ENCODE results near the gene LAMC2. TPM values are rescaled to one million over a fixed set of nuclear protein-coding genes. Genes with fewer than 3 reads are reported as not detected.

LAMC2 gene
- total and polyA plus RNA-seq, 2 of the 8 experiments (the other 6 are each of a cell fraction or from before 2014, with no cell fraction given) = 4.6 to 12.9 TPM

DNA sequence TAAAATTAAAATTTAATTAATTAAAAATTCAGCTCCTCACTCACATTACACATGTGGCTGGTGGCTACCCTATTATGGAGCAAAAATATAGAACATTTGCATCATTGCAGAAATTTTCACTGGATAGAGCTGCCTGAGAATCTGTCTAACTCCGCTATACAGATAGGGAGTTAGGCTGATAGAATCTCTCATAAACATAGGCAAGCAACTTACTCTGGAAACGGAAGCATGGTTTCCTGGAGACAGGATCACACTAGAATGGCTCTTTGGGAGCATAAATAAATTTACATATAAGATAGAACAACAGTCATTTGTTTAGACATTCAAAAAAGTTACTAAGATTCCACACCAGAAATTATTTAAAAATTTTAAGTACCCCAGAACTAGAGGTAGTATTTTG lies 12.2 kb upstream of the LAMC2 start:
- ChIA-PET CTCF (ENCODE audit: partially characterized antibody) (interaction anchor here (0.7 kb wide), 1 partner anchor 11 kb away, joined by 3 read pairs; no protein-coding TSS in a partner anchor), POLR2A (ENCODE audit: partially characterized antibody) (no interaction called here)
- no peak overlapping the region for H4K8ac ChIP-seq (ENCODE audit: extremely low read depth, insufficient read depth, low read length)
- H3K27ac ChIP-seq (ENCODE audit: low read depth, low read length) = no peak overlapping the region
- no peak overlapping the region for H4K91ac ChIP-seq (replicated peaks; ENCODE audit: insufficient read length, low read length)
- H3K4me3 ChIP-seq (ENCODE audit: extremely low read depth in 1 of 4, insufficient read depth in 2 of 4, low read depth in 3 of 4, low read length in 4 of 4) = no peak overlapping the region
- H2BK5ac ChIP-seq (ENCODE audit: low read depth, low read length) = no peak overlapping the region
- H4K20me1 ChIP-seq (replicated peaks in 1 of 2; ENCODE audit: control insufficient read depth in 1 of 2, insufficient read depth in 2 of 2, low read length in 2 of 2) = no peaks in the 10 kb centered on the region
- no peaks in the 10 kb centered on the region for H3K79me1 ChIP-seq (ENCODE audit: low read depth, low read length)
- TF ChIP-seq SRF (IDR thresholded peaks at IDR 0.05; ENCODE audit: low read depth, low read length) = no peak
- no peaks in the 10 kb centered on the region for H3K36me3 ChIP-seq (ENCODE audit: control insufficient read depth in 2 of 4, insufficient read depth in 4 of 4, low read length in 3 of 4)
- no peaks in the 10 kb centered on the region for H3K23me2 ChIP-seq (ENCODE audit: low read depth, low read length)
- no peak overlapping the region for H3K56ac ChIP-seq (replicated peaks; ENCODE audit: insufficient read length, low read depth, low read length)
- no peaks in the 10 kb centered on the region for H3K79me2 ChIP-seq (ENCODE audit: control insufficient read depth in 1 of 2, insufficient read depth in 2 of 2, low read length in 2 of 2)
- no peak overlapping the region for H3K4ac ChIP-seq (replicated peaks; ENCODE audit: insufficient read length, low read depth, low read length)
- no peaks in the 10 kb centered on the region for H3K9me3 ChIP-seq (ENCODE audit: insufficient read depth in 2 of 2, low read depth in 1 of 2, low read length in 1 of 2)
- no peaks in the 10 kb centered on the region for H3K27me3 ChIP-seq (replicated peaks in 1 of 4; ENCODE audit: control insufficient read depth in 3 of 4, extremely low read depth in 1 of 4, insufficient read depth in 3 of 4, low read length in 3 of 4)
- WGBS, 2 experiments (ENCODE audit: extremely low coverage in 1 of 2, insufficient coverage in 1 of 2, insufficient read length in 1 of 2, insufficient replicate concordance in 2 of 2, low coverage in 1 of 2, low lambda C conversion rate in 2 of 2, missing lambda C conversion rate in 1 of 2) = 73% methylated on average over 2 of the region's 2 CpGs; no CpG with 5 or more reads in 1 of the 2 experiments
- H4K5ac ChIP-seq (ENCODE audit: insufficient read length, low read depth, low read length) = no peak overlapping the region
- no peak overlapping the region for H2BK120ac ChIP-seq (replicated peaks; ENCODE audit: low read depth, low read length)
- no peak overlapping the region for H2BK12ac ChIP-seq (ENCODE audit: low read depth, low read length)
- H3K4me2 ChIP-seq (ENCODE audit: insufficient read depth in 1 of 2, low read depth in 2 of 2, low read length in 2 of 2) = no peak overlapping the region
- no peak for FAIRE-seq
- no peak overlapping the region for H2AFZ ChIP-seq (ENCODE audit: low read length)
- no peak overlapping the region for H2AK5ac ChIP-seq (ENCODE audit: low read depth, low read length)
- DNase-seq (ENCODE audit: low read depth in 1 of 2, low spot score in 2 of 2) = no peak
- no peak overlapping the region for H3K23ac ChIP-seq (ENCODE audit: insufficient read length)
- no peak overlapping the region for H3K9ac ChIP-seq (replicated peaks in 1 of 4; ENCODE audit: extremely low read depth in 1 of 4, low read depth in 3 of 4, low read length in 3 of 4)
- no peak overlapping the region for H2BK20ac ChIP-seq (ENCODE audit: low read length)
- no peak overlapping the region for H3K14ac ChIP-seq (ENCODE audit: insufficient read length)
- H2BK15ac ChIP-seq (ENCODE audit: low read length) = no peak overlapping the region
- no peak overlapping the region for H3K18ac ChIP-seq (ENCODE audit: extremely low read depth, low read length)
- H3K4me1 ChIP-seq (replicated peaks in 1 of 4; ENCODE audit: control insufficient read depth in 3 of 4, insufficient read depth in 4 of 4, low read length in 3 of 4) = no peaks in the 10 kb centered on the region
